GM10266 (cell line): ENCODE results near the gene ZCCHC24.

ENCODE experiments used
- DNase-seq: peaks from one replicate; pipeline ENCODE4 v3.0.0; 2012; ENCODE audit errors: extremely low spot score
- CTCF ChIP-seq: IDR thresholded peaks from 2 replicates; pipeline ENCODE4 v1.5.1; 2012; ENCODE audit warnings: mild to moderate bottlenecking, low read depth; ENCODE audit not compliant: control insufficient read depth, insufficient read depth; ENCODE audit errors: missing control alignments

Gene ZCCHC24

GRCh38 chr10:79385392-79385795 is 60.0 kb downstream of the ZCCHC24 start:
- TF ChIP-seq CTCF, result no peak
- DNase-seq, result no peak

GRCh38 chr10:79384773-79385391 is 60.5 kb downstream of the ZCCHC24 start:
- no peak for DNase-seq
- no peak for TF ChIP-seq CTCF

GRCh38 chr10:79383974-79384606 is 61.3 kb downstream of the ZCCHC24 start:
- no peak for DNase-seq
- TF ChIP-seq CTCF, result no peak

- TF ChIP-seq CTCF, result no peak
- DNase-seq, result no peak
These were observed 62.9 kb downstream of the ZCCHC24 start for GRCh38 chr10:79382491-79382941.

GRCh38 chr10:79381804-79382221 is 63.6 kb downstream of the ZCCHC24 start:
- no peak for DNase-seq
- no peak for TF ChIP-seq CTCF

- no peak for DNase-seq
- TF ChIP-seq CTCF, result no peak
These were observed 64.3 kb downstream of the ZCCHC24 start for GRCh38 chr10:79380946-79381721.

GRCh38 chr10:79380125-79380945 is 65.1 kb downstream of the ZCCHC24 start:
- DNase-seq, result no peak
- no peak for TF ChIP-seq CTCF
